Activated T-helper 1 cell treated with anti-CD3 and anti-CD28 coated beads, Interleukin-2, amount 50 U/mL, for 16 hours (primary cell): ENCODE data around the gene C8B.

Source experiments
- DNase-seq, 2 donors: peaks; one replicate each; pipeline ENCODE4 v3.0.0-alpha.2; 2020; ENCODE audit warnings: low read depth in 1 of 2, low spot score in 1 of 2

Gene C8B

GRCh38 chr1:56972976-56973375 is 7.2 kb upstream of the C8B start:
- DNase-seq = no peak

- DNase-seq = no peak
Observed at GRCh38 chr1:56970280-56970679, 4.5 kb upstream of the C8B start.

GRCh38 chr1:56968878-56969495 is 3.2 kb upstream of the C8B start:
- DNase-seq = no peak

GRCh38 chr1:56967900-56968832 is 2.4 kb upstream of the C8B start:
- no peak for DNase-seq

- DNase-seq = no peak
Observed at GRCh38 chr1:56967355-56967754, 1.5 kb upstream of the C8B start.

GRCh38 chr1:56966698-56966999 is 834 bp upstream of the C8B start:
- DNase-seq = no peak

- no peak for DNase-seq
Observed at GRCh38 chr1:56965191-56965590, 624 bp downstream of the C8B start.

GRCh38 chr1:56964349-56965017 is 1.3 kb downstream of the C8B start:
- no peak for DNase-seq

- DNase-seq = no peak
Observed at GRCh38 chr1:56963667-56964066, 2.1 kb downstream of the C8B start.

- no peak for DNase-seq
Observed at GRCh38 chr1:56961426-56961825, 4.4 kb downstream of the C8B start.

- DNase-seq = no peak
Observed at GRCh38 chr1:56958526-56958925, 7.3 kb downstream of the C8B start.

- DNase-seq = no peak
Observed at GRCh38 chr1:56957931-56958330, 7.9 kb downstream of the C8B start.

- no peak for DNase-seq
Observed at GRCh38 chr1:56954664-56955063, 11.2 kb downstream of the C8B start.

GRCh38 chr1:56953386-56953785 is 12.4 kb downstream of the C8B start:
- DNase-seq = no peak

- DNase-seq = no peak
Observed at GRCh38 chr1:56952501-56952900, 13.3 kb downstream of the C8B start.

GRCh38 chr1:56948403-56949023 is 17.3 kb downstream of the C8B start:
- no peak for DNase-seq

- DNase-seq = no peak
Observed at GRCh38 chr1:56940039-56940438, 25.8 kb downstream of the C8B start.

- no peak for DNase-seq
Observed at GRCh38 chr1:56939209-56939608, 26.6 kb downstream of the C8B start.

- DNase-seq = no peak
Observed at GRCh38 chr1:56938646-56939045, 27.2 kb downstream of the C8B start.

- no peak for DNase-seq
Observed at GRCh38 chr1:56934430-56935060, 31.3 kb downstream of the C8B start.

GRCh38 chr1:56933606-56934005 is 32.2 kb downstream of the C8B start:
- no peak for DNase-seq
